Measurements from ENCODE around the gene FER. TPM values are rescaled to one million over a fixed set of nuclear protein-coding genes. Genes with fewer than 3 reads are reported as not detected.

FER gene
- total RNA-seq, 1 donor from 2014 or later: 19.2 TPM

- no peak overlapping the region for H3K27ac ChIP-seq
- no peaks in the 10 kb centered on the region for H3K36me3 ChIP-seq
- no peak for DNase-seq (ENCODE audit: extremely low spot score in 2 of 2)
- peaks cover 6% of the 10 kb centered on the region for H3K4me1 ChIP-seq
- H3K27me3 ChIP-seq: no peaks in the 10 kb centered on the region
- intact Hi-C loops (cut with DNase I): no loop called here
- no peak for TF ChIP-seq CTCF (IDR thresholded peaks at IDR 0.05)
- TF ChIP-seq POLR2A (IDR thresholded peaks at IDR 0.05): no peak
- TF ChIP-seq POLR2AphosphoS5 (IDR thresholded peaks at IDR 0.05; ENCODE audit: insufficient read depth in 1 of 2, low read depth in 1 of 2): no peak
- no peaks in the 10 kb centered on the region for H3K9me3 ChIP-seq
- H3K4me3 ChIP-seq: no peak overlapping the region
Observed at GRCh38 chr5:109100971-109101370, 353.3 kb downstream of the FER start.

- H3K27ac ChIP-seq: no peak overlapping the region
- TF ChIP-seq POLR2A (IDR thresholded peaks at IDR 0.05) (no peak), POLR2AphosphoS5 (IDR thresholded peaks at IDR 0.05; ENCODE audit: insufficient read depth in 1 of 2, low read depth in 1 of 2) (no peak), CTCF (IDR thresholded peaks at IDR 0.05) (no peak)
Observed at GRCh38 chr5:109102096-109102690, 354.5 kb downstream of the FER start.

GRCh38 chr5:109105631-109106267 lies 358.1 kb downstream of the FER start:
- no peak for TF ChIP-seq POLR2A (IDR thresholded peaks at IDR 0.05)
- TF ChIP-seq CTCF (IDR thresholded peaks at IDR 0.05): no peak
- no peak for TF ChIP-seq POLR2AphosphoS5 (IDR thresholded peaks at IDR 0.05; ENCODE audit: insufficient read depth in 1 of 2, low read depth in 1 of 2)
- DNase-seq (ENCODE audit: extremely low spot score in 2 of 2): no peak
- Histone ChIP-seq H3K27me3 (no peaks in the 10 kb centered on the region), H3K27ac (no peak overlapping the region), H3K36me3 (no peaks in the 10 kb centered on the region), H3K4me1 (peaks cover 8% of the 10 kb centered on the region), H3K9me3 (no peaks in the 10 kb centered on the region), H3K4me3 (no peak overlapping the region)
- intact Hi-C loops (cut with DNase I): no loop called here

More at GRCh38 chr5:109102096-109102690, 354.5 kb downstream of the FER start:
- H3K4me3 ChIP-seq: no peak overlapping the region
- no peak for DNase-seq (ENCODE audit: extremely low spot score in 2 of 2)
- no peaks in the 10 kb centered on the region for H3K9me3 ChIP-seq
- no peaks in the 10 kb centered on the region for H3K27me3 ChIP-seq
- H3K4me1 ChIP-seq: peaks cover 8% of the 10 kb centered on the region
- no peaks in the 10 kb centered on the region for H3K36me3 ChIP-seq
- intact Hi-C loops (cut with DNase I): no loop called here

GRCh38 chr5:109111680-109112079 lies 364.0 kb downstream of the FER start:
- no peak for DNase-seq (ENCODE audit: extremely low spot score in 2 of 2)
- no peaks in the 10 kb centered on the region for H3K4me1 ChIP-seq
- intact Hi-C loops (cut with DNase I): no loop called here
- H3K4me3 ChIP-seq: no peak overlapping the region
- H3K36me3 ChIP-seq: no peaks in the 10 kb centered on the region
- TF ChIP-seq CTCF (IDR thresholded peaks at IDR 0.05) (no peak), POLR2A (IDR thresholded peaks at IDR 0.05) (no peak), POLR2AphosphoS5 (IDR thresholded peaks at IDR 0.05; ENCODE audit: insufficient read depth in 1 of 2, low read depth in 1 of 2) (no peak)
- no peak overlapping the region for H3K27ac ChIP-seq
- no peaks in the 10 kb centered on the region for H3K27me3 ChIP-seq
- H3K9me3 ChIP-seq: no peaks in the 10 kb centered on the region

- H3K9me3 ChIP-seq: no peaks in the 10 kb centered on the region
- DNase-seq (ENCODE audit: extremely low spot score in 2 of 2): no peak
- H3K4me3 ChIP-seq: no peak overlapping the region
- H3K27me3 ChIP-seq: no peaks in the 10 kb centered on the region
- intact Hi-C loops (cut with DNase I): no loop called here
- H3K27ac ChIP-seq: no peak overlapping the region
- H3K36me3 ChIP-seq: no peaks in the 10 kb centered on the region
- no peak for TF ChIP-seq CTCF (IDR thresholded peaks at IDR 0.05)
- no peak for TF ChIP-seq POLR2A (IDR thresholded peaks at IDR 0.05)
- TF ChIP-seq POLR2AphosphoS5 (IDR thresholded peaks at IDR 0.05; ENCODE audit: insufficient read depth in 1 of 2, low read depth in 1 of 2): no peak
- H3K4me1 ChIP-seq: no peaks in the 10 kb centered on the region
Observed at GRCh38 chr5:109113608-109114007, 365.9 kb downstream of the FER start.
